K562 (cell line): Measurements from ENCODE around the gene TMEM114. TPM values are rescaled to one million over a fixed set of nuclear protein-coding genes. Genes with fewer than 3 reads are reported as not detected.

Source experiments
- ATAC-seq: fragments of 200-7000 bp; cut with Tn5 transposase; 3 replicates; pipeline ENCODE4 v1.9.1; 2020; ENCODE audit warnings: moderate library complexity
- BruUV-seq: library from RNA; stranded (reverse); fragments of 400-500 nt; replicated peaks from 2 replicates; lab custom pipeline; 2021; lab: Mats Ljungman, UMichigan
- CTCF ChIA-PET: fragments of 300-600 bp; formaldehyde crosslinking; extraction: SDS; loops from one replicate; lab custom pipeline; 2021; ENCODE audit warnings: low intra/inter-chr PET ratio; lab: Yijun Ruan, JAX
- POLR2A ChIA-PET: fragments of 300-600, 350-650 bp; sonication (Branson Sonifier 250); formaldehyde crosslinking; extraction: SDS; loops from one replicate; lab custom pipeline; 2021; ENCODE audit warnings: antibody characterized with exemption, inconsistent platforms; lab: Yijun Ruan, JAX
- DNase-seq, 4 experiments: peaks; one replicate each; pipeline versions ENCODE4 v3.0.0 to v3.0.0-alpha.2; 2011 to 2018; ENCODE audit warnings: low spot score in 3 of 4, mixed read lengths in 3 of 4; ENCODE audit errors: extremely low read depth in 1 of 4
- FAIRE-seq: peaks from 2 replicates; lab custom pipeline; 2011; peaks lifted over from hg19 to GRCh38; lab: Jason Lieb, UNC
- H2AFZ ChIP-seq: 2 replicates; pipeline ENCODE4 v1.6.0; 2011; ENCODE audit warnings: low read depth, low read length, control low read depth, inconsistent platforms
- H3K27ac ChIP-seq: fragments of 200-600 bp; 3 replicates; pipeline ENCODE4 v1.8.0; 2011; ENCODE audit warnings: low read depth, mild to moderate bottlenecking, control low read depth, inconsistent platforms, low read length, moderate library complexity, mixed read lengths; ENCODE audit errors: extremely low read depth
- H3K27me3 ChIP-seq, 2 experiments: fragments of 300-600 bp in 1 of 2; 2 replicates in 1 of 2; 3 replicates in 1 of 2; pipeline versions ENCODE4 v1.6.0 to v1.8.0; 2011; ENCODE audit warnings: inconsistent platforms in 2 of 2, low read length in 2 of 2, mild to moderate bottlenecking in 1 of 2, mixed read lengths in 1 of 2, moderate library complexity in 1 of 2; ENCODE audit not compliant: control insufficient read depth in 2 of 2, insufficient read depth in 2 of 2
- H3K36me3 ChIP-seq: fragments of 300-600 bp; 3 replicates; pipeline ENCODE4 v1.8.0; 2011; ENCODE audit warnings: mild to moderate bottlenecking, low read length, inconsistent platforms; ENCODE audit not compliant: control insufficient read depth, insufficient read depth
- H3K4me1 ChIP-seq, 2 experiments: fragments of 200-600 bp in 1 of 2; replicated peaks in 1 of 2; 2 replicates in 1 of 2; 3 replicates in 1 of 2; pipeline versions ENCODE4 v1.5.1 to v1.8.0; 2011; ENCODE audit warnings: inconsistent platforms in 2 of 2, low read length in 2 of 2, mild to moderate bottlenecking in 1 of 2, mixed read lengths in 1 of 2, moderate library complexity in 1 of 2; ENCODE audit not compliant: control insufficient read depth in 2 of 2, insufficient read depth in 2 of 2
- H3K4me2 ChIP-seq: 2 replicates; pipeline ENCODE4 v1.6.1; 2011; ENCODE audit warnings: low read length, control low read depth, inconsistent platforms, mixed read lengths; ENCODE audit not compliant: insufficient read depth
- H3K4me3 ChIP-seq: fragments of 200-600 bp; sonication (generic), shearing (Covaris generic); 2 replicates; pipeline ENCODE4 v1.5.1; 2016; ENCODE audit warnings: control low read depth, inconsistent platforms
- H3K79me2 ChIP-seq: fragments of 200-600 bp; 3 replicates; pipeline ENCODE4 v1.8.0; 2011; ENCODE audit warnings: low read length, inconsistent platforms; ENCODE audit not compliant: control insufficient read depth, insufficient read depth
- H3K9ac ChIP-seq, 2 experiments: 2 replicates each; pipeline versions ENCODE4 v1.6.0 to v1.6.1; 2011; ENCODE audit warnings: low read depth in 2 of 2, low read length in 2 of 2, control low read depth in 1 of 2, inconsistent platforms in 1 of 2, mild to moderate bottlenecking in 1 of 2, mixed read lengths in 1 of 2; ENCODE audit not compliant: insufficient read depth in 1 of 2
- H3K9me1 ChIP-seq: one replicate; pipeline ENCODE4 v1.6.0; 2011; ENCODE audit warnings: inconsistent platforms, mild to moderate bottlenecking, low read length, moderate library complexity; ENCODE audit not compliant: control insufficient read depth, insufficient read depth
- H3K9me3 ChIP-seq: replicated peaks from 2 replicates; pipeline ENCODE4 v1.5.1; 2011; ENCODE audit warnings: low read depth, low read length, inconsistent platforms; ENCODE audit not compliant: control insufficient read depth, insufficient read depth
- H4K20me1 ChIP-seq: replicated peaks from 2 replicates; pipeline ENCODE4 v1.6.1; 2011; ENCODE audit warnings: low read length, inconsistent platforms, mixed read lengths; ENCODE audit not compliant: control insufficient read depth, insufficient read depth
- CBFA2T3 ChIP-seq: fragments of 450-650 bp; IDR thresholded peaks from 2 replicates; pipeline ENCODE4 v1.6.1; 2017
- CLOCK ChIP-seq: fragments of 250-450 bp; sonication (Bioruptor Pico); IDR thresholded peaks from 2 replicates; pipeline ENCODE4 v1.4.0; 2020; ENCODE audit warnings: mild to moderate bottlenecking, moderate library complexity, borderline replicate concordance
- ERF ChIP-seq: fragments of 450-650 bp; formaldehyde crosslinking; IDR thresholded peaks from 2 replicates; pipeline ENCODE4 v1.4.0; 2020; ENCODE audit warnings: mild to moderate bottlenecking, mixed read lengths
- KLF1 ChIP-seq: fragments of 450-650 bp; IDR thresholded peaks from 2 replicates; pipeline ENCODE4 v1.6.1; 2016; ENCODE audit warnings: missing genetic modification characterization, missing compliant biosample characterization
- RAD51 ChIP-seq: fragments of 450-650 bp; IDR thresholded peaks from 2 replicates; pipeline ENCODE4 v1.7.1; 2016; ENCODE audit warnings: low read depth, mild to moderate bottlenecking, borderline replicate concordance
- SMAD1 ChIP-seq: fragments of 150-350 bp; IDR thresholded peaks from 2 replicates; pipeline ENCODE4 v1.6.1; 2014; ENCODE audit warnings: low read length, low read depth; ENCODE audit not compliant: partially characterized antibody
- SNAPC5 ChIP-seq: fragments of 250-450 bp; sonication (Bioruptor Pico); IDR thresholded peaks from 2 replicates; pipeline ENCODE4 v1.8.0; 2021; ENCODE audit warnings: moderate library complexity, mild to moderate bottlenecking, inconsistent platforms
- STAT5A ChIP-seq: IDR thresholded peaks from 2 replicates; pipeline ENCODE4 v1.6.1; 2012; ENCODE audit warnings: low read length, inconsistent platforms, borderline replicate concordance
- TEAD1 ChIP-seq, 2 experiments: fragments of 450-650 bp in 1 of 2; sonication (generic) in 1 of 2; formaldehyde crosslinking; IDR thresholded peaks; 2 replicates each; pipeline versions ENCODE4 v1.4.0 to v1.8.0; 2020 to 2022; ENCODE audit warnings: mild to moderate bottlenecking in 2 of 2, missing genetic modification reagents in 1 of 2
- USF1 ChIP-seq: sonication (generic); formaldehyde crosslinking; IDR thresholded peaks from 2 replicates; pipeline ENCODE4 v1.9.0; 2022; ENCODE audit warnings: mild to moderate bottlenecking, missing genetic modification reagents
- ZNF12 ChIP-seq: sonication (generic); formaldehyde crosslinking; IDR thresholded peaks from 2 replicates; pipeline ENCODE4 v1.4.0; 2020; ENCODE audit warnings: mild to moderate bottlenecking, missing genetic modification reagents
- ZNF431 ChIP-seq: sonication (generic); formaldehyde crosslinking; IDR thresholded peaks from 2 replicates; pipeline ENCODE4 v1.8.0; 2022; ENCODE audit warnings: mild to moderate bottlenecking, missing genetic modification reagents
- WGBS: fragments of 100-300 bp; shearing (Covaris generic); methylation state at CpG from one replicate; pipeline ENCODE4 v1.1.6; 2016; ENCODE audit warnings: low coverage, mixed read lengths; ENCODE audit not compliant: insufficient coverage; ENCODE audit errors: missing lambda C conversion rate; 5-methylcytosine and 5-hydroxymethylcytosine counted together
- in situ Hi-C: fragments of 300-500 bp; cut with MboI; formaldehyde crosslinking; loops from 4 replicates; pipeline ENCODE4 v1.15.0; 2018; ENCODE audit warnings: inconsistent platforms, mixed read lengths
- intact Hi-C: fragments of 100-400 bp; cut with micrococcal nuclease; formaldehyde crosslinking; loops from 2 replicates; pipeline ENCODE4 v1.14.2; 2022
- polyA plus RNA-seq, 8 experiments: library from polyadenylated mRNA; depleted of rRNA in 4 of 8; stranded (reverse) in 5 of 8; unstranded in 3 of 8; fragments of >200 nt; fragmentation: Nextera tagmentation in 2 of 8; fragmentation: Illumina TruSeq in 1 of 8; extraction: Ambion mirVana in 2 of 8; extraction: Trizol in 1 of 8; gene quantifications; 2 replicates each; pipeline versions ENCODE4 v1.2.1 to v1.2.3, GENCODE V29; 2011 to 2014; ENCODE audit warnings: inconsistent platforms in 1 of 8, missing spikeins in 1 of 8
- total RNA-seq, 7 experiments: library from RNA; depleted of rRNA in 6 of 7; stranded (reverse); fragments of >200 nt in 6 of 7; fragmentation: Illumina TruSeq in 2 of 7; extraction: Trizol in 2 of 7; gene quantifications; 2 replicates each; pipeline versions ENCODE4 v1.2.1 to v1.2.3, GENCODE V29; 2011 to 2021; ENCODE audit warnings: low replicate concordance in 1 of 7

Gene TMEM114
- total and polyA plus RNA-seq, 9 of the 15 experiments (the other 6 are each of a cell fraction or from before 2014, with no cell fraction given): not detected

GRCh38 chr16:8585041-8585440 lies 5.3 kb downstream of the TMEM114 start:
- Histone ChIP-seq H3K9me1 (no peaks in the 10 kb centered on the region), H3K79me2 (no peaks in the 10 kb centered on the region), H2AFZ (no peak overlapping the region), H3K4me1 (peaks cover 0 to 4% of the 10 kb centered on the region in 2 experiments; a peak in 2 of 5 replicates), H3K4me3 (no peak overlapping the region), H4K20me1 (no peaks in the 10 kb centered on the region), H3K4me2 (no peak overlapping the region), H3K27me3 (peaks cover 12 to 23% of the 10 kb centered on the region in 2 experiments; a peak in 4 of 5 replicates), H3K9ac (no peak overlapping the region), H3K9me3 (0 out of 2 replicates have a peak, but pooled peaks cover 2% of the 10 kb centered on the region), H3K36me3 (no peaks in the 10 kb centered on the region), H3K27ac (no peak overlapping the region)
- intact Hi-C loops (no loop called here), in situ Hi-C loops (no loop called here)
- DNase-seq (no peak), ATAC-seq (no peak), FAIRE-seq (no peak)
- ChIA-PET POLR2A (no interaction called here), CTCF (no interaction called here)
- 0% methylated on average over 2 of the region's 2 CpGs for WGBS
- BruUV-seq: no TSS peak
- TF ChIP-seq ZNF431 (CRISPR knock-in tag): 0 out of 2 replicates have a peak, but pooled peaks have one; percentile 77
- no peak for TF ChIP-seq KLF1 (tag)

GRCh38 chr16:8583732-8584131 lies 6.6 kb downstream of the TMEM114 start:
- ATAC-seq (peak; percentile 82), FAIRE-seq (no peak), DNase-seq (peak; percentile 16 to 55 (median 46))
- Histone ChIP-seq H2AFZ (no peak overlapping the region), H3K4me3 (no peak overlapping the region), H3K4me1 (no peaks in the 10 kb centered on the region; a peak in 1 of 5 replicates), H3K4me2 (no peak overlapping the region), H3K9me3 (0 out of 2 replicates have a peak, but pooled peaks cover 2% of the 10 kb centered on the region), H3K27me3 (peaks cover 5 to 15% of the 10 kb centered on the region in 2 experiments; a peak in 4 of 5 replicates), H3K36me3 (no peaks in the 10 kb centered on the region), H3K9me1 (no peaks in the 10 kb centered on the region), H3K27ac (no peak overlapping the region), H4K20me1 (no peaks in the 10 kb centered on the region), H3K9ac (no peak overlapping the region), H3K79me2 (no peaks in the 10 kb centered on the region)
- in situ Hi-C loops (no loop called here), intact Hi-C loops (no loop called here)
- WGBS: 3% methylated on average over 3 of the region's 4 CpGs
- no TSS peak for BruUV-seq
- CTCF ChIA-PET: no interaction called here
- POLR2A ChIA-PET: interaction anchor here (0.6 kb wide), 1 partner anchor 131 kb away, joined by 3 read pairs; no protein-coding TSS in a partner anchor
- TF ChIP-seq USF1 (CRISPR knock-in tag): peak; percentile 86
- no peak for TF ChIP-seq CLOCK (CRISPR knock-in tag)
- TF ChIP-seq CBFA2T3: no peak
- TF ChIP-seq STAT5A: no peak
- no peak for TF ChIP-seq SMAD1
- TF ChIP-seq TEAD1 (CRISPR knock-in tag; IDR thresholded peaks at IDR 0.05): no peak
- no peak for TF ChIP-seq ERF (CRISPR knock-in tag)
- no peak for TF ChIP-seq ZNF12 (CRISPR knock-in tag)
- TF ChIP-seq SNAPC5 (CRISPR knock-in tag): no peak
- TF ChIP-seq RAD51: peak; percentile 85
